Measurements from ENCODE around the gene ARHGEF28. TPM values are rescaled to one million over a fixed set of nuclear protein-coding genes. Genes with fewer than 3 reads are reported as not detected.

Gene ARHGEF28
- total RNA-seq: 36.7 and 68.7 TPM in 2 replicates

GRCh38 chr5:73625944-73626811, at the start of gene ARHGEF28:
TSS of gene ARHGEF28 (plus strand) at chr5:73626196. CDS start at chr5:73684852, 58,656 bp downstream.

Other genes with a start within 250 kb of the ARHGEF28 start
- gene FOXD1, start 177.4 kb upstream of the ARHGEF28 start, total RNA-seq: 4.1 and 4.9 TPM in 2 replicates
- 225 and 348 TPM in 2 replicates for gene BTF3, start 127.8 kb upstream of the ARHGEF28 start, total RNA-seq
- 8.2 and 35.0 TPM in 2 replicates for gene ANKRA2, start 60.6 kb upstream of the ARHGEF28 start, total RNA-seq
- gene UTP15, start 60.5 kb upstream of the ARHGEF28 start, total RNA-seq: 23.4 and 33.2 TPM in 2 replicates

Data from tracheal epithelial cell (primary cell).